Activated T-helper 9 cell treated with anti-CD3 and anti-CD28 coated beads, Interleukin-2, amount 50 U/mL, for 16 hours (primary cell): ENCODE measurements around the gene ST8SIA4.

ENCODE experiments used
- DNase-seq: peaks from one replicate; pipeline ENCODE4 v3.0.0-alpha.2; 2020; ENCODE audit warnings: low read depth

Gene ST8SIA4

GRCh38 chr5:100832252-100833230, 70.5 kb downstream of the ST8SIA4 start:
- DNase-seq = no peak

GRCh38 chr5:100828898-100829356, 74.2 kb downstream of the ST8SIA4 start:
- no peak for DNase-seq

GRCh38 chr5:100828071-100828897, 74.8 kb downstream of the ST8SIA4 start:
- no peak for DNase-seq

GRCh38 chr5:100827481-100827889, 75.6 kb downstream of the ST8SIA4 start:
- DNase-seq = no peak

- DNase-seq = no peak
These were observed 76.9 kb downstream of the ST8SIA4 start for GRCh38 chr5:100826133-100826532.

DNA sequence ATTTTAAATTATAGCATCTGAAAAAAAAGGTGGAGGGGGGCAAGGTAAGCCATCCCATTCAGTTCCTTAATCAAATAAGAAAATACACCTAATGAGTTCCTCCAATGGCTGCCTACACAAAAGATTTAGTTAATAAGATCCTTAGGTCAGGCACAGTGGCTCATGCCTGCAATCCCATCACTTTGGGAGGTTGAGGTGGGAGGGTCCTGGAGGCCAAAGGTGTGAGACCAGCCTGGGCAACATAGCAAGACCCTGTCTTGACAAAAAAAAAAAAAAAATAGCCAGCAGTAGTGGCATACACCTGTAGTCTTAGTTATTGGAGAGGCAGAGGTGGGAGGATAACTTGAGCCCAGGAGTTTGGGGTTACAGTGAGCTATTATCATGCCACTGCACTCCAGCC, 78.4 kb downstream of the ST8SIA4 start:
- no peak for DNase-seq

DNA sequence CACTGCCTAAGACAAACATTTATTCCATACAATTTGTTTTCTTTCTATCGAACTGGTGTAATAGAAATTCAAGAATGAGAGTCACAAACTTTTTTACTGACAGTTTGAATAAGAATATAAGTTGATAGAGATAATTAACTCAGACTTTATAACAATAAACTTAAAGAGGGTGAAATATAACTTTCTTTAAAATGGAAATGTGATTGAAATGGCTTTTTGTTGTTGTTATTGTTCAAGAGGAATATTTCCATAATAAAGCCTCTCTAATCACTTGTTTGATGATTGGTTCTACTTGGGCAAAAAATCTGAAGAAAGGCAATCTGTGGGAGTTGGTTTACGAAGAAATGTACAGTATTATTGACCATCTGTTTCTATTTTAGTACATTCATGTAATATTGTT, 79.3 kb downstream of the ST8SIA4 start:
- no peak for DNase-seq

DNA sequence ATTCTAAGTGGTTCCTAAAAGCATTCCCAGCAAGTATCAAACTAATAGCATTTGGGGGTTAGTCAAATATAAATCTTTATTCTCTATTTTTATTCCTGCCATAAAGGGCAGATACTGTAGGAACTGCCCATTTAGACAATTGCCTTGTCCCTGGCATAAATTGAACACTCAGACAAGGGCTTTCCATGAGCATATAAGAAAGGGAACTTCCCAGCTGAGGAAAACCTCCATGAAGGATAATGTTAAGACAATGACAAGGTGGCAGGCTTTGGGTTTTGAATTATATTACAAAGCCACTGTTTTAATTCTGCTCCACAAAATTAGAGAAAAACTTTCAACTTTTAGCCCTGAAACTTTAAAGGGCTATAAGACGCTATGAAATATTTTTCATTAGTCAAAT, 81.3 kb downstream of the ST8SIA4 start:
- DNase-seq = no peak

DNA sequence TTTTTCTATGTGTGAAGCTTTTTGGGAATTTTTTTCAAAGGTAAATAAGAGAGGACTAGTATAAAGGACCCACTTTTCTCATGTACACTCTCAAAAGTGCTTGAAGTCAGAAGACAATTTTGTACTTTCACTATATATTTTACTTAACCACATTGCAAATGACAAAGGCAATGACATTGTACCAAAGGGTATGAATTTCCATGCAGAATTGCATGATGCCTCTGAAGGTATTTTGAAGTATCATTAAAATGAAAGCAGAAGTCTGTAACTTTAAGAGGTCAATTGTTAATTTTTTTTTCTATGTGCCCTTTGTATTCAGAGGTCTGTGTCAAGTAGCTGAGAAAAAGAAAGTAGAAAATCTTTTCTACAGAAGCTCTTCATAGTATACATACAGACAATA, 84.7 kb downstream of the ST8SIA4 start:
- no peak for DNase-seq

- DNase-seq = no peak
These were observed 99.7 kb downstream of the ST8SIA4 start for GRCh38 chr5:100803397-100803796.

- DNase-seq = no peak
These were observed 100.9 kb downstream of the ST8SIA4 start for GRCh38 chr5:100802208-100802607.

DNA sequence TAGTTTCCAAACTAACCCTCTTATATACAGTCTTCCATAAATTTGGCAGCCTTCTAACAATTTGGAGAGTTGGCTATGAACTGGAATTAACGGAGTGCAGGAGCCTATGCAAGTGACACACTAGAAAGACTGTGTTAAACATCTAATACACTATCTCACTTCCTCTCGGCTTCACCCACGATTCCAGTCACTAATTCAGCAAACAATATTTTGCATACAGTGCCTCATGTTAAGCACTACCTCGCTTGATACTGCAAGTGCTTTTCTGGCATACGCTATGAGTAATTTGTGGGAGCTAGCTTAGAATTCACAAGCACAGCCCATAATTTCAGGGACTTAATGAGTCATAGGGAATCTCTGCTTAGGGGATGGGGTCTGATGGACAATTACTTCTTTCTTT, 102.5 kb downstream of the ST8SIA4 start:
- DNase-seq = no peak

GRCh38 chr5:100799166-100799565, 103.9 kb downstream of the ST8SIA4 start:
- DNase-seq = no peak

DNA sequence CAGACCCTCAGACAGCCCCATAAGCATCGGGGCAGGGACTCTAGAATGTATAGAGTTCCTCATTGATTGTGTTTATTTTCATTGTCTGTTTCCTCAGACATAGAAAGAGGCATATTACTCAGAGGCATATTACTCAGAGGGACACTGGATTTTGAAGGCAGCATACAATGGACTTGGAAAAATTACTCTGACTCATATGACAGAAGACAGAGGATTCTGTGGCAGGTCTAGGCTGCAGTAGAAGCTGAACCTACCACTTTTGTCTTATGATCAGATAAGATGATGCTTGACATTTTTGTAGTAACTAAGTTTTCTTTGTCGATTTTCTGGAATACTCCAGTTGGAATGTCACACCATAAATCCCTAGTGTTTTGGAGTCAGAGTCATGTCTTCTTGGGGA, 105.2 kb downstream of the ST8SIA4 start:
- DNase-seq = no peak

DNA sequence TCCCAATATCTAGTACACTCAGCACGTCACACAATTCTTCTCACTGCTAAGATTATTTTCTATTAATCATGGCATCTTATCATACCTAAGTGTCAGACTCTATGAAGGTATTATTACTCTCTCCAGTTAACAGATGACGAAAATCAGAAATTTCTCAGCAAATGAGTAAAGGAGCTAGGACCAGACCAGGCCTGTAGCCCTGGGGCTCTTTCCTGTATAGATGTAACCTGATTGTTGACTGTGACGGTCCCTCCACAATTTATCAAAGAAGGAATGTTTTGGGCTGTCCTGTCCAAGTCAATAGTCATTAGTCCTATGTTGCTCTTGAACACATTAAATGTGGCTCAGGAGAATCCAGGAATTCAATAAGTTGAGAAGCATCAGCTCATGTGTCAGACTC, 106.2 kb downstream of the ST8SIA4 start:
- no peak for DNase-seq

DNA sequence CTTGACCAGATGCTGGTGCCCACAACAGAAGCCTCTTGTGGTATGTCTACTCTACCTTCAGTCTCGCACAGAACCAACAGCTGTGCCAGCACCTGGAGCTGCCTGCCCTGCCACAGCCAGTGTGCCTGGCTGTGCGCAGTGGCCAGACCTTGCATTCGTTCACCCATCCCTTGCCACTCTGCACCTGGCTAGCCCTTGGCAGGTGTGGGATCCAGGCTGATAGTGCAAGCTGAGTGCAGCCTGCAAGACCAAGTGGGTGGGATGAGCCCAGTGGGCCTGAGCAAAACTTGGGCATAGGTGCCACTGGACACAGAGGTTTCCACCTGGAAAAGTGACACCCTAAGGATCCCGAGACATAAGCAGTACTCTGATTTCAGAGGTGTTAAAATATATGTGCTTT, 108.2 kb downstream of the ST8SIA4 start:
- no peak for DNase-seq

GRCh38 chr5:100794218-100794617, 108.9 kb downstream of the ST8SIA4 start:
- DNase-seq = no peak

GRCh38 chr5:100792781-100793180, 110.3 kb downstream of the ST8SIA4 start:
- no peak for DNase-seq

GRCh38 chr5:100791391-100791790, 111.7 kb downstream of the ST8SIA4 start:
- DNase-seq = no peak

- no peak for DNase-seq
These were observed 112.1 kb downstream of the ST8SIA4 start for GRCh38 chr5:100790951-100791350.

GRCh38 chr5:100790170-100790665, 112.9 kb downstream of the ST8SIA4 start:
- no peak for DNase-seq

GRCh38 chr5:100789694-100790093, 113.4 kb downstream of the ST8SIA4 start:
- DNase-seq = no peak

- DNase-seq = no peak
These were observed 114.7 kb downstream of the ST8SIA4 start for GRCh38 chr5:100788417-100788816.
